CD4-positive, alpha-beta T cell treated with Interleukin-4 for 1 hour (primary cell): ENCODE measurements around the gene PNPT1.
A peak's percentile ranks its signal among the peaks of the same experiment; 100 is the strongest.
"Not testable (repeated sequence)": the region's sequence is repeated elsewhere in the genome, so short reads cannot be mapped to it uniquely, and the experiment has no call there.

ENCODE experiments used
- DNase-seq, 2 donors: peaks; one replicate each; pipeline ENCODE4 v3.0.0-alpha.2; 2020 to 2022

PNPT1 gene

DNA sequence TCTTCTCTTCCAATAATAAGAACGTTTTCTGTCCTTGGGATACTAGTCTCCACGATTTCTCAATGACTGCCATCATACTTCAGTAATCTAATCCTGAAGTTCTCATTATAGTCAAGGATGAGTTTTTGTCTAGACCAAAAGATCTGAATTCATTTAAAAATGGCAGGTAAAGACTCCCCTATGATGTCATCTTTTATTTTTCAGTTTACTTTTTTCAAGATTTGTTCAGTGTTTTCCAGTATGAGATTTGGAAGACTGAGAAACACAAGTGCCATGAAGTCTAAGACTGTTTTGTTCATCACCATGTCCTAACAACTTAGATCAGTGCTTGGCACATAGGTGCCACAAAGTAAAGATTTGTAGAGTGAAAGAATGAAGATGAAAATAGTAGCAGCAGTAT is 40.4 kb downstream of the PNPT1 start:
- DNase-seq: no peak

- DNase-seq: no peak
Measured at GRCh38 chr2:55649211-55649610, 44.4 kb downstream of the PNPT1 start.

DNA sequence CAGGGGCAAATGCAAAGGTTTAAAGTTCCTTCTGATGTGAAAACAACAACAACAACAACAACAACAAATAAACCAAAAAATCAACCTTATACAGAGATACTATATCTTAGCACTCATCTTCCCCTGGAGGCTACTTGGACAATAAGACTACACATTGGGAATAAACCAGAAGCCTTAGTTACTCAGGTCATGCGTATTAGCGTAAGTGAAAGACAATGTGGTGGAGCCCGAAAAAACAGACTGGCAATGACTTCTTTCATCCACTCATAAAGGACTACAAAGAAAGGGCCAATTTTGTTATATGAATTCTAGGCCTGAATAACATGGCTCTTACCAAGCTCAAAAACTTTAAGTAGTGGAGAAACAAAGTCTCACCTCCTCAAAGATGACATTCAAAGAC is 56.8 kb downstream of the PNPT1 start:
- DNase-seq: no peak

DNA sequence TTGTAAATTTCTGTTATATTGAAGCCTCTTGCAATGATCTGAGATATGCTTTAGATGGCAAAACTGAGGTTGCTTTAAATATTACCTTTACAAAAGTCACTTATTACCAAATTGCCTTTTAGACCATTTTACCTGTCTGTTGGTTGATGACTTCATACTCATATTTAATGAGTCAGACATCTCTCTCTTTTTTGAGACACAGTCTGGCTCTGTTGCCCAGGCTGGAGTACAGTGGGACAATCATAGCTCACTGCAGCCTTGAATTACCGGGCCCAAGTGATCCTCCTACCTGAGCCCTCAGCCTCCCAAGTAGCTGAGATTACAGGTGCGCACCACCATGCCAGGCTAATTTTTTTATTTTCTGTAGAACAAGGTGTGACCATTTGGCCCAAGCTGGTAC is 64.7 kb downstream of the PNPT1 start:
- DNase-seq: no peak

- no peak for DNase-seq
Measured at GRCh38 chr2:55627915-55628314, 65.7 kb downstream of the PNPT1 start.

GRCh38 chr2:55621802-55622201 is 71.8 kb downstream of the PNPT1 start:
- DNase-seq: no peak

- peak in 1 of 2 donors; percentile 35 for DNase-seq
Measured at GRCh38 chr2:55620123-55620779, 73.4 kb downstream of the PNPT1 start.

GRCh38 chr2:55618275-55619055 is 75.2 kb downstream of the PNPT1 start:
- peak; percentile 62 to 72 for DNase-seq

GRCh38 chr2:55618025-55618274 is 75.7 kb downstream of the PNPT1 start:
- DNase-seq: no peak

GRCh38 chr2:55617175-55618024 is 76.2 kb downstream of the PNPT1 start, which contains the start of gene PPP4R3B:
Gene PPP4R3B (minus strand): TSS chr2:55617622. CDS start chr2:55617285, 337 bp downstream.
- peak; percentile 99 to 100 for DNase-seq

GRCh38 chr2:55616551-55617174 is 77.0 kb downstream of the PNPT1 start:
- DNase-seq: peak; percentile 69 to 80

- no peak for DNase-seq
Measured at GRCh38 chr2:55611997-55612396, 81.6 kb downstream of the PNPT1 start.

DNA sequence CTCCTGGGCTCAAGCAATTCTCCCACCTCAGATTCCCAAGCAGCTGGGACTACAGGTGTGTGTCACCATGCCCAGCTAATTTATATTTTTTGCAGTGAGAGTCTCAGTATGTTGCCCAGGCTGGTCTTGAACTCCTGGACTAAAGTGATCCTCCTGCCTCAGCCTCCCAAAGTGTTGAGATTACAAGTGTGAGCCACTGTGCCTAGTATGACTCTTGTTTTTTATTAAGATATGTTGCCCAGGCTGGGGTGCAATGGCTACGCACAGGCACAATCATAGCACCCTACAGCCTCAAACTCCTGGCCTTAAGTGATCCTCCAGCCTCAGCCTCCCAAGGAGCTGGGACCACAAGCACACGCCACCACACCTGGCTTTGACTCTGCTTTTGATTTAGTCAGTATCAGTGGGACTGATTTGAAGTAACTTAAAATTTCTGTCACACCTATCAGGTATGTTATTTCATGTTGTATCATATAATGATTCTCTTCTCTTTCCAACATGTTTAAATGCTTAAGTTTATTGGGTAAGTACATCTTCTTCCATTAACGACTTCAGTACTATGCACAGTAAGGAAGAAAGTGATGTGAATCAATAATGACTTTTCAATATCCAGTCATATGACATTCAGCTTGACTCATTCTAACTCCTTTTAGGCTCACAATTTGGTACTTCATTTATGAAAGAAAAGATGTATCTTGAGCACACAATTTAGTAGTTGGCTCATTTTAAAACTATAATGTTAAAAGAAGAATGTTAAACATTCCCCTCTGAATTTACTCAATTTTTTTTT is 82.5 kb downstream of the PNPT1 start:
- no peak for DNase-seq

DNA sequence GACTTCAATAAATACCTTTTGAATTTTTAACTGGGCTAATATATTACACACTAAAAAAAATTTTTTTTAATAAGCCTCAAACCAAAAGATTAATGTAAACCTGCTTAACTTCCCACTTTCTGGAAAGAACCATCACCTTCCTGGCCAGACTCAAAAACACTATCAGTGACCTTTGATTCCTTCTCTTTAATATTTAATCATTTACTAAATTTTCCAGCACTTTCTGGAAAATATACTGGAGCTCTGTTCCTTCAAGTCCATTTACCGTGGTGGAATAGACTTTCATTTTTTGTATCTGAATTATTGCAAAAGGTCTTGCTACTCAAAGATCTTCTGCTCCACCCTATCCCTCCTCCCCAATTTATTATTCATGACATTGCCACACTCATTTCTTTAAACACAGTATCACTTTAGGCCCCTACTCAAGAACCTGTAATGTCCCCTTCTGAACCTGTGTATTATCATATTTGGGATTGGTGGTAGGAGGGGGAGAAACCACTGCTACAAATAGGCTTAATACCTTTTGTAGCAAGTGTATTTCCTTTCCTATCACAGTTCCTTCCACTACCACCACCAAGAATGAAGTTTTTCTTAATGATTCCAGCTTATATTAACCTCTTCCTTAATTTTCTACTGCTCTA is 83.6 kb downstream of the PNPT1 start:
- DNase-seq: no peak

GRCh38 chr2:55609193-55609794 is 84.3 kb downstream of the PNPT1 start:
- DNase-seq: no peak

DNA sequence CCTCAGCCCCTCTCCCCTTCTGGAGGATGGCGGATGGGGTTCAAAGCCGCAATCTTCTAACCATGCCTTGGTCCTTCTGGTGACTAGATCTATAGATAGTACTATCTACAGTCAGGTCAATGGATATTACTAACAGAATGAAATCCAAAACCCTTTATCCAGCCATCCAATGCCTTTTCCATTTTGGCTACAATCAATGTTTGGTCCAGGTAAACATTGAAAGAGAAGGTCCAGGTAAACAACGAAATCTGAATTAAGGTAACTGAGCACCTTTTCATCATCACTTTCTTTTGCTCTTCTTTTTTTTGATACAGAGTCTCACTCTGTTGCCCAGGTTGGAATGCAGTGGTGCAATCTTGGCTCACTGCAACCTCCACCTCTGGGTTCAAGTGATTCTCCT is 85.9 kb downstream of the PNPT1 start:
- DNase-seq: no peak

DNA sequence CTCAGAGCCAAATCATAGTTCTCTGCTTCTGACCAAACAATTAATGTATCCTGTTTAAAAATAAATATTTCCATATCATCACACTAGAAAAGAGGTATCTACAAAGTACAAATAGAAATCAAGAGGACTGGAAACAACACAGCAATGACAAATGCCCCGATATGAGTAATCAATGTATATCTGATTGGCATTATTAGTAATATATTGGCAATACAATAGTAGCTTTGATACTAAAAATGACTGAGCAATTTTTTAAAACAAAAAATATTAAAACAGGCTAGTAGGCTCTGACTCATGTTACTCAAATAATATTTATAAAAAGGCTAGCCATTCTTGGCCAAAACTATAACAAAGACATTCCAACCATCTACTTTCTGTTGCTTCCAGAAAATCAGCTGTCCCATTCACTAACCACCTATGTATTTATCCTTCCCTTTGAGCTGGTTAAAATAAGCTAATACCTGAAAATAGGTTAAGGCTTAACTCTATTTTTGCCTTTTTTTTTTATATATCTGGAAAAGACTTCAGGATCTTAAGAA is 89.5 kb downstream of the PNPT1 start:
- DNase-seq: no peak

GRCh38 chr2:55601849-55602248 is 91.8 kb downstream of the PNPT1 start:
- no peak for DNase-seq

GRCh38 chr2:55598056-55598795 is 95.4 kb downstream of the PNPT1 start:
- DNase-seq: no peak

DNA sequence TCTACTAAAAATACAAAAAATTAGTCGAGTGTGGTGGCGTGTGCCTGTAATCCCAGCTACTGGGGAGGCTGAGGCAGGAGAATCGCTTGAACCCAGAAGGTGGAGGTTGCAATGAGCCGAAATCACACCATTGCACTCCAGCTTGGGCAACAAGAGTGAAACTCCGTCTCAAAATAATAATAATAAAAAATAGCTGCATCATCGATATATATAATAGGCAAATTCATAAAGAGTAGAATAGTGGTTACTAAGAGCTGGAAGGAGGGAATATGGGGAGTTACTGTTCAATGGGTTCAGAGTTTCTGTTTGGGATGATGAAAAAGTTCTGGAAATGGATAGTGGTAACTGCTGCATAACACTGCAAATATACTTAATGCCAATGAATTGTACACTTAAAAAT is 96.8 kb downstream of the PNPT1 start:
- DNase-seq: not testable (repeated sequence)
